MM.1S (cell line): ENCODE measurements around the gene TNFAIP1.
A peak's percentile ranks its signal among the peaks of the same experiment; 100 is the strongest.

Experiments used
- DNase-seq: peaks from one replicate; pipeline ENCODE4 v3.0.0-alpha.2; 2015
- H2AFZ ChIP-seq: fragments of 300-600 bp; sonication (generic); 2 replicates; pipeline ENCODE4 v1.6.0; 2016; ENCODE audit warnings: antibody characterized with exemption, low read length
- H3F3A ChIP-seq: fragments of 300-600 bp; sonication (generic); 2 replicates; pipeline ENCODE4 v1.6.1; 2016; ENCODE audit warnings: mild to moderate bottlenecking, antibody characterized with exemption, low read length, moderate library complexity, mixed read lengths; ENCODE audit not compliant: insufficient read depth
- H3K27ac ChIP-seq: fragments of 300-600 bp; sonication (generic); 2 replicates; pipeline ENCODE4 v1.5.1; 2016; ENCODE audit warnings: mild to moderate bottlenecking, low read length
- H3K27me3 ChIP-seq: fragments of 300-600 bp; sonication (generic); replicated peaks from 2 replicates; pipeline ENCODE4 v1.6.0; 2016; ENCODE audit warnings: low read length; ENCODE audit not compliant: insufficient read depth
- H3K36me3 ChIP-seq: fragments of 300-600 bp; sonication (generic); replicated peaks from 2 replicates; pipeline ENCODE4 v1.6.1; 2016; ENCODE audit warnings: mild to moderate bottlenecking, low read length, mixed read lengths; ENCODE audit not compliant: insufficient read depth
- H3K4me1 ChIP-seq: fragments of 300-600 bp; sonication (generic); 2 replicates; pipeline ENCODE4 v1.6.1; 2016; ENCODE audit warnings: low read length, mixed read lengths
- H3K4me2 ChIP-seq: fragments of 300-600 bp; sonication (generic); 2 replicates; pipeline ENCODE4 v1.6.0; 2016; ENCODE audit warnings: low read depth, low read length
- H3K4me3 ChIP-seq: fragments of 300-600 bp; sonication (generic); 2 replicates; pipeline ENCODE4 v1.5.1; 2016; ENCODE audit warnings: low read length, mixed read lengths
- H3K79me2 ChIP-seq: fragments of 300-600 bp; sonication (generic); 2 replicates; pipeline ENCODE4 v1.6.1; 2016; ENCODE audit warnings: mixed run types, low read length, mixed read lengths
- H3K9ac ChIP-seq: fragments of 300-600 bp; sonication (generic); 2 replicates; pipeline ENCODE4 v1.6.1; 2016; ENCODE audit warnings: low read length, mixed read lengths
- H3K9me2 ChIP-seq: fragments of 300-600 bp; sonication (generic); replicated peaks from 2 replicates; pipeline ENCODE4 v1.6.1; 2016; ENCODE audit warnings: mild to moderate bottlenecking, low read length, mixed read lengths; ENCODE audit not compliant: insufficient read depth
- H3K9me3 ChIP-seq: fragments of 300-600 bp; sonication (generic); replicated peaks from 2 replicates; pipeline ENCODE4 v1.6.1; 2016; ENCODE audit warnings: mild to moderate bottlenecking, low read length, mixed read lengths; ENCODE audit not compliant: insufficient read depth
- H4K20me1 ChIP-seq: fragments of 300-600 bp; sonication (generic); 2 replicates; pipeline ENCODE4 v1.6.1; 2016; ENCODE audit warnings: mild to moderate bottlenecking, low read length, moderate library complexity, mixed read lengths; ENCODE audit not compliant: insufficient read depth
- EZH2 ChIP-seq: fragments of 300-600 bp; sonication (generic); optimal IDR thresholded peaks from 2 replicates; pipeline ENCODE3; 2017; ENCODE audit warnings: low read depth, mild to moderate bottlenecking, antibody characterized with exemption, low read length, mixed read lengths
- EZH2phosphoT487 ChIP-seq: fragments of 300-600 bp; sonication (generic); IDR thresholded peaks from 2 replicates; pipeline ENCODE4 v1.6.1; 2018; ENCODE audit warnings: antibody characterized with exemption, low read length
- TF ChIP-seq, protein P1 (sequence below): fragments of 300-600 bp; sonication (generic); IDR thresholded peaks from 2 replicates; pipeline ENCODE4 v1.5.1; 2016; ENCODE audit warnings: antibody characterized with exemption, low read length, mixed read lengths

TNFAIP1 gene

DNA sequence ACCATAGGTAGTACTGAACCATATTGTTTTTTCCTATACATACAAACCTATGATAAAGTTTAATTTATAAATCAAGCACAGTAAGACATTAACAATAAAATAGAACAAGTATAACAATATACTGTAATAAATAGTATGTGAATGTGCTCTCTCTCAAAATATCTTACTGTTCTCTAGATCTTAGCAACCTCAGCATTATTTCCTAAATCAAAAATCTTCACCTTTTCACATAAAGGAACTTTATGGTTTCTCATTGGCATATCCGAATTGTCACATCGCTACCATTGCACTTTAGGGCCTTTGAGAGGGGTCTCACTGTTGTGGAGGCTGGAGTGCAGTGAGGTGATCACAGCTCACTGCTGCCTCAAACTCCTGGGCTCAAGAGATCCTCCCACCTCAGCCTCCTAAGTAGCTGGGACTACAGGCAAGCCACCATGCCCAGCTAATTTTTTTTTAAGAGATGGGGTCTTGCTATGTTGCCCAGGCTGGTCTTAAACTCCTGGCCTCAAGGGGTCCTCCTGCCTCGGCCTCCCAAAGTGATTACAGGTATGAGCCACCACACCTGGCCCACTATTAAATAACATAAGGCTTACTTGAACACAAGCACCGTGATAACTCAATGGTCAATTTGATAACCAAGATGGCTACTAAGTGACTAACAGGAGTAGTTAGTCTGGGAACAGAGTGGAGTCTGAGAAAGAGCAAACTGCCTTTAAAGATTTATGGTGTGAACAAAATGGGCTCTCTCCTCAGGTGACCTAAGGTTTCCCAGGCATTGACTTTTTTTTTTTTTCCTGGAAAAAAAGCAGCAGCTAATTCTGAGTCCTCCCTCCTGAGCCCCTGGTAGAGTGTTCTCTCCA, 19.5 kb upstream of the TNFAIP1 start:
- H3K79me2 ChIP-seq: peaks cover 21% of the 10 kb centered on the region
- TF ChIP-seq, protein P1, sequence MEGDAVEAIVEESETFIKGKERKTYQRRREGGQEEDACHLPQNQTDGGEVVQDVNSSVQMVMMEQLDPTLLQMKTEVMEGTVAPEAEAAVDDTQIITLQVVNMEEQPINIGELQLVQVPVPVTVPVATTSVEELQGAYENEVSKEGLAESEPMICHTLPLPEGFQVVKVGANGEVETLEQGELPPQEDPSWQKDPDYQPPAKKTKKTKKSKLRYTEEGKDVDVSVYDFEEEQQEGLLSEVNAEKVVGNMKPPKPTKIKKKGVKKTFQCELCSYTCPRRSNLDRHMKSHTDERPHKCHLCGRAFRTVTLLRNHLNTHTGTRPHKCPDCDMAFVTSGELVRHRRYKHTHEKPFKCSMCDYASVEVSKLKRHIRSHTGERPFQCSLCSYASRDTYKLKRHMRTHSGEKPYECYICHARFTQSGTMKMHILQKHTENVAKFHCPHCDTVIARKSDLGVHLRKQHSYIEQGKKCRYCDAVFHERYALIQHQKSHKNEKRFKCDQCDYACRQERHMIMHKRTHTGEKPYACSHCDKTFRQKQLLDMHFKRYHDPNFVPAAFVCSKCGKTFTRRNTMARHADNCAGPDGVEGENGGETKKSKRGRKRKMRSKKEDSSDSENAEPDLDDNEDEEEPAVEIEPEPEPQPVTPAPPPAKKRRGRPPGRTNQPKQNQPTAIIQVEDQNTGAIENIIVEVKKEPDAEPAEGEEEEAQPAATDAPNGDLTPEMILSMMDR: no peak
- H3K4me2 ChIP-seq: no peak overlapping the region
- H3K27me3 ChIP-seq: no peaks in the 10 kb centered on the region
- H3K9me3 ChIP-seq: no peaks in the 10 kb centered on the region
- no peak overlapping the region for H3K27ac ChIP-seq
- H2AFZ ChIP-seq: no peak overlapping the region
- H3K36me3 ChIP-seq: no peaks in the 10 kb centered on the region; the same call in 1 of the 2 replicates
- no peaks in the 10 kb centered on the region for H4K20me1 ChIP-seq
- no peak overlapping the region for H3K9ac ChIP-seq
- no peaks in the 10 kb centered on the region for H3K9me2 ChIP-seq
- no peak for DNase-seq
- H3K4me3 ChIP-seq: no peak overlapping the region
- peaks cover 4% of the 10 kb centered on the region; the same call in 1 of the 2 replicates for H3K4me1 ChIP-seq
- H3F3A ChIP-seq: no peaks in the 10 kb centered on the region

DNA sequence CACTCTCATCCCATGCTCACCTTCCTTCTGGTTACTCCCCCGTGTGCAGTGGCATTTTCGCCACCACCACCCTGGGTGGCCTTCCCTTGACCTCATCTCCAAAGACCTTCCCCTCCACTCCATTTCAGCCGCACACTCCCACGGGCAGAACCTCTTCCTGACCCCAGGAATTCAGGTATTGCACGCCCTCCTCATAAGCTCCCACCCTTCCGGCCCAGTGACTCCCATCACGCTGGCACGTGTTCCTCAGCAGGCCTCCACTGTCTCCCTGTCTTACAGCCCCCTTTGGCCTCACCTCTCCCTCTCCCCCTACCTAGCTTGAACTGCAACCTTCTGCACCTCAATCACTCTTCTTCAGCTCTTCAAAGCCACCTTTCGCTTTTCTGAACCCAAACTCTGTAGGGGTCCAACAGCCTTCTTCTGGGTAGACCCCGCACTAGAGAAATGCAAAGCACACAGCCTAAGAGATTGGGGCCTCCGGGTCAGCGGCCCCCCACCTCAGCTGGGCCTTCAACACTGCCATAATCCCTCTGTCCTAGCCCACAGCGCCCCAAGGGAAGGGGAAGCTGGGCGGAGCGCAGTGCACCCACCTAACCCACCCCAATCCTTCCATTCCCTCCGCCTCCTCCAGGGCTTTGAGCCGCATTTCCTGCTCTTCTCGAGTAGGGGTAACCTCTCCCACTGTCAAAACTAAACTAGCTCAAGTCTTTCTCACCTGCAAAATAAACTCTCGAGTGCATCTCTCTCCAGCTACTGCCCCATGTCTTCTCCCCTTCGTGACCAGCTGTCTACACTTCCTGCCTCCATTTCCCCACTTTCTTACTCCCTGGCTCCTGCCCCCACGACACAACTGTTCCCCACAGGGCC, 18.2 kb upstream of the TNFAIP1 start:
- DNase-seq: no peak
- peaks cover 34% of the 10 kb centered on the region for H3K79me2 ChIP-seq
- H3K4me1 ChIP-seq: peaks cover 4% of the 10 kb centered on the region; the same call in 1 of the 2 replicates
- H4K20me1 ChIP-seq: no peaks in the 10 kb centered on the region
- no peaks in the 10 kb centered on the region for H3K27me3 ChIP-seq
- H3K4me2 ChIP-seq: peak overlapping the region; percentile 98; the same call in 1 of the 2 replicates
- TF ChIP-seq EZH2phosphoT487 (no peak), EZH2 (no peak)
- TF ChIP-seq, protein P1: no peak
- H3K9me2 ChIP-seq: no peaks in the 10 kb centered on the region
- H3K9me3 ChIP-seq: no peaks in the 10 kb centered on the region
- no peak overlapping the region for H3K9ac ChIP-seq
- H3K36me3 ChIP-seq: no peaks in the 10 kb centered on the region; the same call in 1 of the 2 replicates
- H2AFZ ChIP-seq: 0 out of 2 replicates have a peak overlapping the region, but pooled peaks have one; percentile 86
- H3K4me3 ChIP-seq: peak overlapping the region; percentile 91; the same call in 1 of the 2 replicates
- no peak overlapping the region for H3K27ac ChIP-seq
- H3F3A ChIP-seq: no peaks in the 10 kb centered on the region

DNA sequence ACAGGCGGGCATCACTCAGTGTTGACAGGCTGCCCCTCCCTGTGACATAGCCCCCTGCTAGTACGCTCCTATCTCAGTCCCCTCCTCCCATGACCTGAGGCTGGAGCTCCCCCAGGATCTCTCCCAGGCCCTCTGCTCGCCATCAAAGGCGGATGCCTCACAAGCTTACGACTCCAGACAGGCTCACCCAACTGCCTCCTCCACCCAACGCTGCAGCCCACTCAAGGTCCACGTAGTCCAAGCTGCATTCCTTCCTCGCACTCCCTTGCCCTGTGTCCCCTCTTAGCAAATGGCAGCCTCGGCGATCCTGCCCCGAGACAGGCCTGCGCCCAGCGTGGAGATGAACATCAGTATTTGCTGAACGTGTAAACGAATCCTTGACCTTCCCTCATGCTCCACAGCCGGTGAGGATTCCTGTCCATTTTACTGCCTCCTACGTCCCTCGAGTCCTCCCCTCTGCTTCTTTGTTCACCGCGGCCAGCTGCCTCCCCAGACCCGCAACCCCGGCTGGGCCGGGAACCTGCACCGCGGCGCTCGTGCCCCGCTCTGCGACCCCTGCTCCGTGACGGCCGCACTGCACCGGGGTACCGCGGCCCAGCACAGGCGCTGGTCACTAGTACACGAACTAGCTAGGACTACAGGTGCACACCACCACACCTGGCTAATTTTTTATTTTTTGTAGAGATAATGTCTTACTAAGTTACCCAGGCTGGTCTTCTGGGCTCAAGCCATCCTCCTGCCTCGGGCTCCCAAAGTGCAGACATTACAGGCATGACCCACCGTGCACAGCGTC, 17.4 kb upstream of the TNFAIP1 start:
- Histone ChIP-seq H3K9me2 (no peaks in the 10 kb centered on the region), H3K36me3 (no peaks in the 10 kb centered on the region; the same call in 1 of the 2 replicates), H3K9me3 (no peaks in the 10 kb centered on the region), H3K9ac (peak overlapping the region; percentile 65), H3K4me1 (peaks cover 4% of the 10 kb centered on the region; the same call in 1 of the 2 replicates), H3K79me2 (peaks cover 42% of the 10 kb centered on the region), H3K27ac (no peak overlapping the region), H3K4me3 (peak overlapping the region; percentile 91), H3F3A (no peaks in the 10 kb centered on the region), H4K20me1 (no peaks in the 10 kb centered on the region), H3K4me2 (peak overlapping the region; percentile 98), H3K27me3 (no peaks in the 10 kb centered on the region), H2AFZ (peak overlapping the region; percentile 86)
- DNase-seq: no peak
- TF ChIP-seq EZH2: no peak
- TF ChIP-seq, protein P1: peak; percentile 4; the same call in 1 of the 2 replicates
